ENCODE measurements around the gene ARHGAP21. TPM values are rescaled to one million over a fixed set of nuclear protein-coding genes. Genes with fewer than 3 reads are reported as not detected.
"Not testable (repeated sequence)": the region's sequence is repeated elsewhere in the genome, so short reads cannot be mapped to it uniquely, and the experiment has no call there.

The ARHGAP21 gene
- total RNA-seq, 2 donors from 2014 or later = 84.9 to 107 TPM

- intact Hi-C loops (cut with DNase I) = no loop called here
- H3K4me1 ChIP-seq = no peaks in the 10 kb centered on the region
- no peak for DNase-seq
Observed at GRCh38 chr10:24759672-24760071, 36.0 kb upstream of the ARHGAP21 start.

GRCh38 chr10:24758254-24758653 is 34.6 kb upstream of the ARHGAP21 start:
- H3K4me1 ChIP-seq; H3K9me3 ChIP-seq; H3K36me3 ChIP-seq; H3K4me3 ChIP-seq; DNase-seq; H3K27ac ChIP-seq; intact Hi-C loops (cut with DNase I); H3K27me3 ChIP-seq; H3K9ac ChIP-seq (ENCODE audit: low read depth in 2 of 2, low read length in 2 of 2): not testable (repeated sequence)

More at GRCh38 chr10:24759672-24760071, 36.0 kb upstream of the ARHGAP21 start:
- Histone ChIP-seq H3K4me3 (no peak overlapping the region), H3K27me3 (no peaks in the 10 kb centered on the region), H3K36me3 (no peaks in the 10 kb centered on the region), H3K9ac (ENCODE audit: low read depth in 2 of 2, low read length in 2 of 2) (no peak overlapping the region), H3K27ac (no peak overlapping the region), H3K9me3 (no peaks in the 10 kb centered on the region)
- TF ChIP-seq CTCF (IDR thresholded peaks at IDR 0.05) = no peak

- no peak overlapping the region for H3K9ac ChIP-seq (ENCODE audit: low read depth in 2 of 2, low read length in 2 of 2)
- H3K36me3 ChIP-seq = no peaks in the 10 kb centered on the region
- H3K27ac ChIP-seq = no peak overlapping the region
- DNase-seq = no peak
- H3K27me3 ChIP-seq = no peaks in the 10 kb centered on the region
- no peaks in the 10 kb centered on the region for H3K9me3 ChIP-seq
- H3K4me3 ChIP-seq = no peak overlapping the region
- TF ChIP-seq CTCF (IDR thresholded peaks at IDR 0.05) = no peak
- intact Hi-C loops (cut with DNase I) = no loop called here
- H3K4me1 ChIP-seq = no peaks in the 10 kb centered on the region
Observed at GRCh38 chr10:24756283-24756682, 32.6 kb upstream of the ARHGAP21 start.

GRCh38 chr10:24751716-24752115 is 28.0 kb upstream of the ARHGAP21 start:
- Histone ChIP-seq H3K4me1 (no peaks in the 10 kb centered on the region), H3K27me3 (no peaks in the 10 kb centered on the region), H3K27ac (no peak overlapping the region), H3K36me3 (no peaks in the 10 kb centered on the region), H3K9ac (ENCODE audit: low read depth in 2 of 2, low read length in 2 of 2) (no peak overlapping the region), H3K4me3 (no peak overlapping the region), H3K9me3 (no peaks in the 10 kb centered on the region)
- intact Hi-C loops (cut with DNase I) = no loop called here
- no peak for DNase-seq
- no peak for TF ChIP-seq CTCF (IDR thresholded peaks at IDR 0.05)

GRCh38 chr10:24750695-24751094 is 27.0 kb upstream of the ARHGAP21 start:
- H3K4me1 ChIP-seq = no peaks in the 10 kb centered on the region
- no peak overlapping the region for H3K9ac ChIP-seq (ENCODE audit: low read depth in 2 of 2, low read length in 2 of 2)
- no peaks in the 10 kb centered on the region for H3K36me3 ChIP-seq
- no peak for DNase-seq
- H3K4me3 ChIP-seq = no peak overlapping the region
- no peaks in the 10 kb centered on the region for H3K27me3 ChIP-seq
- no peak overlapping the region for H3K27ac ChIP-seq
- intact Hi-C loops (cut with DNase I) = no loop called here
- no peak for TF ChIP-seq CTCF (IDR thresholded peaks at IDR 0.05)
- no peaks in the 10 kb centered on the region for H3K9me3 ChIP-seq

- Histone ChIP-seq H3K27me3 (no peaks in the 10 kb centered on the region), H3K9ac (ENCODE audit: low read depth in 2 of 2, low read length in 2 of 2) (no peak overlapping the region), H3K9me3 (no peaks in the 10 kb centered on the region), H3K36me3 (no peaks in the 10 kb centered on the region), H3K27ac (no peak overlapping the region), H3K4me3 (no peak overlapping the region), H3K4me1 (no peaks in the 10 kb centered on the region)
- intact Hi-C loops (cut with DNase I) = no loop called here
- TF ChIP-seq CTCF (IDR thresholded peaks at IDR 0.05) = no peak
- no peak for DNase-seq
Observed at GRCh38 chr10:24748214-24748613, 24.5 kb upstream of the ARHGAP21 start.

Measured in colonic mucosa (tissue), 4 donors.